Right lobe of liver (tissue), 6 donors: ENCODE results near the gene LDLRAD4. TPM values are rescaled to one million over a fixed set of nuclear protein-coding genes. Genes with fewer than 3 reads are reported as not detected.
"Not testable (repeated sequence)": the region's sequence is repeated elsewhere in the genome, so short reads cannot be mapped to it uniquely, and the experiment has no call there.

Source experiments
- ATAC-seq, 4 donors: fragments of 200-7000 bp; cut with Tn5 transposase; one replicate each; pipeline ENCODE4 v1.9.1; 2020; ENCODE audit warnings: mild to moderate bottlenecking in 4 of 4, moderate library complexity in 4 of 4
- DNase-seq, 3 donors: peaks; one replicate each; pipeline ENCODE4 v3.0.0-alpha.2; 2020
- H3K27ac ChIP-seq, 3 donors: fragments of 200-600 bp; one replicate each; pipeline ENCODE4 v1.8.0; 2022
- H3K27me3 ChIP-seq, 2 donors: fragments of 200-600 bp; one replicate each; pipeline ENCODE4 v1.8.0; 2022
- H3K36me3 ChIP-seq, 4 donors: fragments of 200-600 bp; sonication (generic) in 1 of 4; one replicate each; pipeline versions ENCODE4 v1.5.1 to v1.8.0; 2017 to 2022; ENCODE audit warnings: control low read depth in 1 of 4
- H3K4me1 ChIP-seq, 4 donors: fragments of 200-600 bp; sonication (generic) in 1 of 4; one replicate each; pipeline versions ENCODE4 v1.5.1 to v1.8.0; 2017 to 2022; ENCODE audit warnings: control low read depth in 1 of 4
- H3K4me3 ChIP-seq, 3 donors: fragments of 200-600 bp; one replicate each; pipeline ENCODE4 v1.8.0; 2022
- H3K9me3 ChIP-seq, 4 donors: fragments of 200-600 bp; sonication (generic) in 1 of 4; one replicate each; pipeline versions ENCODE4 v1.5.1 to v1.8.0; 2017 to 2022; ENCODE audit warnings: control low read depth in 1 of 4
- CTCF ChIP-seq, 4 donors: fragments of 200-600 bp in 3 of 4; fragments of 450-650 bp in 1 of 4; IDR thresholded peaks; one replicate each; pipeline versions ENCODE4 v1.5.1 to v1.8.0; 2016 to 2022; ENCODE audit warnings: antibody characterized with exemption in 4 of 4, mild to moderate bottlenecking in 2 of 4
- POLR2A ChIP-seq: fragments of 450-650 bp; IDR thresholded peaks from one replicate; pipeline ENCODE4 v1.6.1; 2017; ENCODE audit warnings: antibody characterized with exemption, mild to moderate bottlenecking
- WGBS: methylation state at CpG from one replicate; pipeline ENCODE4 v1.1.6; 2018; ENCODE audit warnings: low coverage, low lambda C conversion rate; ENCODE audit not compliant: insufficient coverage; ENCODE audit errors: missing lambda C conversion rate; 5-methylcytosine and 5-hydroxymethylcytosine counted together
- intact Hi-C, 2 donors: fragments of 100-400 bp; cut with DNase I; formaldehyde crosslinking; loops; one replicate each; pipeline versions ENCODE4 v1.11.2 to v1.14.1; 2022
- total RNA-seq, 6 experiments: library from RNA; depleted of rRNA in 2 of 6; stranded (reverse); fragments of >200 nt in 2 of 6; fragmentation: NEBNext Ultra II Directional in 3 of 6; extraction: Animal tissue kit (Norgen Biotek cat#: 25700) in 3 of 6; gene quantifications; one replicate each; pipeline versions ENCODE4 v1.1.0 to v1.2.4, GENCODE V29; 2016 to 2023
- donor health status: DM: no; HTN: yes; CAD: no.
- donor health status: DM: no; HTN: no; CAD: no.
- donor health status: DM: no; HTN: no; CAD: no.
- donor health status: DM: no; HTN: yes; CAD: no.
- donor health status: DM: no; HTN: yes; CAD: no.

LDLRAD4 gene
- total RNA-seq, 6 experiments from 2014 or later, result 10.6 to 66.4 (median 18.7) TPM

- intact Hi-C loops, result no loop called here
- WGBS, result 83% methylated on average over 6 of the region's 6 CpGs
- ATAC-seq, result no peak
- no peak overlapping the region for H3K4me3 ChIP-seq
- no peaks in the 10 kb centered on the region for H3K36me3 ChIP-seq
- no peaks in the 10 kb centered on the region for H3K9me3 ChIP-seq
- no peaks in the 10 kb centered on the region for H3K27me3 ChIP-seq
- no peaks in the 10 kb centered on the region for H3K4me1 ChIP-seq
- H3K27ac ChIP-seq, result no peak overlapping the region
- no peak for DNase-seq
- TF ChIP-seq POLR2A (no peak), CTCF (IDR thresholded peaks at IDR 0.05) (no peak)
These were observed 388.2 kb downstream of the LDLRAD4 start for GRCh38 chr18:13606604-13607254.

- intact Hi-C loops, H3K9me3 ChIP-seq, ATAC-seq, H3K4me3 ChIP-seq, DNase-seq, H3K27me3 ChIP-seq, H3K36me3 ChIP-seq, H3K27ac ChIP-seq, H3K4me1 ChIP-seq: not testable (repeated sequence)
- 73% methylated on average over 8 of the region's 10 CpGs for WGBS
These were observed 389.5 kb downstream of the LDLRAD4 start for GRCh38 chr18:13608024-13608562.

- H3K4me3 ChIP-seq, result no peak overlapping the region
- intact Hi-C loops, result no loop called here
- TF ChIP-seq POLR2A, result no peak
- TF ChIP-seq CTCF (IDR thresholded peaks at IDR 0.05), result no peak
- H3K4me1 ChIP-seq, result no peaks in the 10 kb centered on the region
- WGBS, result 62% methylated on average over 16 of the region's 16 CpGs
- no peaks in the 10 kb centered on the region for H3K27me3 ChIP-seq
- no peaks in the 10 kb centered on the region for H3K9me3 ChIP-seq
- DNase-seq, result no peak
- H3K27ac ChIP-seq, result no peak overlapping the region
- ATAC-seq, result peak in 2 of 4 donors; percentile 26 to 39
- no peaks in the 10 kb centered on the region for H3K36me3 ChIP-seq
These were observed 390.4 kb downstream of the LDLRAD4 start for GRCh38 chr18:13608791-13609532.

GRCh38 chr18:13610555-13611141 is 392.1 kb downstream of the LDLRAD4 start:
- no peak for TF ChIP-seq CTCF (IDR thresholded peaks at IDR 0.05)
- TF ChIP-seq POLR2A, result no peak
- H3K36me3 ChIP-seq, result no peaks in the 10 kb centered on the region
- DNase-seq (no peak), ATAC-seq (no peak)
- no peaks in the 10 kb centered on the region for H3K4me1 ChIP-seq
- no peak overlapping the region for H3K4me3 ChIP-seq
- intact Hi-C loops, result no loop called here
- no peak overlapping the region for H3K27ac ChIP-seq
- H3K9me3 ChIP-seq, result no peaks in the 10 kb centered on the region
- H3K27me3 ChIP-seq, result no peaks in the 10 kb centered on the region
- 75% methylated on average over 11 of the region's 11 CpGs for WGBS

GRCh38 chr18:13611142-13611600 is 392.6 kb downstream of the LDLRAD4 start:
- intact Hi-C loops, result no loop called here
- no peaks in the 10 kb centered on the region for H3K9me3 ChIP-seq
- no peak for DNase-seq
- H3K4me3 ChIP-seq, result no peak overlapping the region
- TF ChIP-seq POLR2A, result no peak
- TF ChIP-seq CTCF (IDR thresholded peaks at IDR 0.05), result no peak
- no peaks in the 10 kb centered on the region for H3K27me3 ChIP-seq
- peak; percentile 12 to 43 (median 30) for ATAC-seq
- no peaks in the 10 kb centered on the region for H3K4me1 ChIP-seq
- H3K27ac ChIP-seq, result no peak overlapping the region
- 46% methylated on average over 12 of the region's 14 CpGs for WGBS
- no peaks in the 10 kb centered on the region for H3K36me3 ChIP-seq
